Thymus (tissue), 11 donors: ENCODE results near the gene UBR2. TPM values are rescaled to one million over a fixed set of nuclear protein-coding genes. Genes with fewer than 3 reads are reported as not detected.
"Not testable (repeated sequence)": the region's sequence is repeated elsewhere in the genome, so short reads cannot be mapped to it uniquely, and the experiment has no call there.

Experiments
- DNase-seq, 9 donors: peaks; one replicate each; pipeline ENCODE4 v3.0.0-alpha.2; 2013; ENCODE audit warnings: low spot score in 9 of 9, low read depth in 6 of 9, missing footprints in 1 of 9
- H3K27ac ChIP-seq, 2 donors: one replicate each; pipeline ENCODE4 v1.5.1; 2013; ENCODE audit warnings: control low read depth in 1 of 2, low read depth in 1 of 2, low read length in 1 of 2, mild to moderate bottlenecking in 1 of 2, moderate library complexity in 1 of 2
- H3K27me3 ChIP-seq, 2 donors: one replicate each; pipeline ENCODE4 v1.5.1; 2013; ENCODE audit warnings: low read length in 1 of 2; ENCODE audit not compliant: control insufficient read depth in 2 of 2, insufficient read depth in 1 of 2
- H3K36me3 ChIP-seq, 2 donors: one replicate each; pipeline ENCODE4 v1.5.1; 2013; ENCODE audit warnings: low read length in 1 of 2, mild to moderate bottlenecking in 1 of 2, moderate library complexity in 1 of 2; ENCODE audit not compliant: control insufficient read depth in 2 of 2, insufficient read depth in 2 of 2
- H3K4me1 ChIP-seq, 2 donors: one replicate each; pipeline ENCODE4 v1.5.1; 2013; ENCODE audit warnings: low read length in 2 of 2; ENCODE audit not compliant: control insufficient read depth in 2 of 2, insufficient read depth in 2 of 2
- H3K4me3 ChIP-seq, 2 donors: one replicate each; pipeline ENCODE4 v1.5.1; 2013; ENCODE audit warnings: low read length in 2 of 2, control low read depth in 1 of 2, mild to moderate bottlenecking in 1 of 2
- H3K9me3 ChIP-seq, 2 donors: one replicate each; pipeline ENCODE4 v1.5.1; 2013; ENCODE audit warnings: low read length in 1 of 2, mild to moderate bottlenecking in 1 of 2; ENCODE audit not compliant: control insufficient read depth in 2 of 2, insufficient read depth in 1 of 2
- WGBS: extraction: QIAGEN DNeasy Blood & Tissue Kit; methylation state at CpG from one replicate; pipeline ENCODE4 v1.1.7; 2013; 5-methylcytosine and 5-hydroxymethylcytosine counted together
- polyA plus RNA-seq: library from polyadenylated mRNA; stranded (reverse); fragments of 200-250 nt; gene quantifications from one replicate; pipeline ENCODE4 v1.2.3, GENCODE V29; 2013
- total RNA-seq: library from RNA; stranded (reverse); fragments of 120-200 nt; gene quantifications from one replicate; pipeline ENCODE4 v1.2.4, GENCODE V29; 2013
- donor health status: healthy.

Gene UBR2
- total and polyA plus RNA-seq, 2 donors, result 16.2 to 22.7 TPM

GRCh38 chr6:42550277-42550676 lies 13.6 kb upstream of the UBR2 start:
- Histone ChIP-seq H3K4me1 (peaks cover 7 to 12% of the 10 kb centered on the region in 2 donors), H3K9me3 (peaks cover 0 to 8% of the 10 kb centered on the region in 2 donors), H3K27me3 (peaks cover 3 to 24% of the 10 kb centered on the region in 2 donors), H3K27ac (no peak overlapping the region), H3K4me3 (no peak overlapping the region), H3K36me3 (no peaks in the 10 kb centered on the region)
- DNase-seq, result no peak
- WGBS, result 100% methylated on average over 1 of the region's 1 CpG

GRCh38 chr6:42551217-42551616 lies 12.6 kb upstream of the UBR2 start:
- Histone ChIP-seq H3K4me1 (peaks cover 7 to 12% of the 10 kb centered on the region in 2 donors), H3K36me3 (no peaks in the 10 kb centered on the region), H3K27me3 (peaks cover 3 to 24% of the 10 kb centered on the region in 2 donors), H3K27ac (no peak overlapping the region), H3K4me3 (no peak overlapping the region), H3K9me3 (peaks cover 0 to 8% of the 10 kb centered on the region in 2 donors)
- whole genome bisulfite sequencing, result 94% methylated on average over 1 of the region's 1 CpG
- DNase-seq, result no peak

- peaks cover 5 to 7% of the 10 kb centered on the region in 2 donors for H3K4me1 ChIP-seq
- H3K9me3 ChIP-seq, result peaks cover 0 to 8% of the 10 kb centered on the region in 2 donors
- H3K27ac ChIP-seq, result no peak overlapping the region
- H3K27me3 ChIP-seq, result peaks cover 3 to 24% of the 10 kb centered on the region in 2 donors
- no peaks in the 10 kb centered on the region for H3K36me3 ChIP-seq
- DNase-seq, result no peak
- WGBS, result 97% methylated on average over 5 of the region's 5 CpGs
- no peak overlapping the region for H3K4me3 ChIP-seq
Observed at GRCh38 chr6:42552380-42552779, 11.4 kb upstream of the UBR2 start.

- H3K27ac ChIP-seq, result no peak overlapping the region
- peaks cover 3 to 24% of the 10 kb centered on the region in 2 donors for H3K27me3 ChIP-seq
- no peaks in the 10 kb centered on the region for H3K36me3 ChIP-seq
- DNase-seq, result no peak
- WGBS, result over 99% methylated on average over 4 of the region's 4 CpGs
- peaks cover 0 to 8% of the 10 kb centered on the region in 2 donors for H3K9me3 ChIP-seq
- no peak overlapping the region for H3K4me3 ChIP-seq
- H3K4me1 ChIP-seq, result no peaks in the 10 kb centered on the region
Observed at GRCh38 chr6:42555477-42556457, 8.1 kb upstream of the UBR2 start.

GRCh38 chr6:42556462-42556861 lies 7.4 kb upstream of the UBR2 start:
- no peak overlapping the region for H3K27ac ChIP-seq
- H3K4me1 ChIP-seq, result no peaks in the 10 kb centered on the region
- no peak overlapping the region for H3K4me3 ChIP-seq
- peaks cover 3 to 24% of the 10 kb centered on the region in 2 donors for H3K27me3 ChIP-seq
- DNase-seq, result no peak
- 96% methylated on average over 4 of the region's 4 CpGs for WGBS
- no peaks in the 10 kb centered on the region for H3K36me3 ChIP-seq
- H3K9me3 ChIP-seq, result peaks cover 0 to 8% of the 10 kb centered on the region in 2 donors

- H3K4me3 ChIP-seq, H3K9me3 ChIP-seq, H3K36me3 ChIP-seq, H3K27ac ChIP-seq, H3K27me3 ChIP-seq, H3K4me1 ChIP-seq, DNase-seq: not testable (repeated sequence)
- 95% methylated on average over 6 of the region's 6 CpGs for WGBS
Observed at GRCh38 chr6:42559276-42559675, 4.6 kb upstream of the UBR2 start.

- WGBS, result 80% methylated on average over 3 of the region's 3 CpGs
- Histone ChIP-seq H3K27me3 (no peaks in the 10 kb centered on the region), H3K27ac (no peak overlapping the region), H3K4me3 (no peak overlapping the region), H3K36me3 (no peaks in the 10 kb centered on the region), H3K9me3 (no peaks in the 10 kb centered on the region), H3K4me1 (peaks cover 0 to 10% of the 10 kb centered on the region in 2 donors)
- no peak for DNase-seq
Observed at GRCh38 chr6:42561986-42562385, 1.8 kb upstream of the UBR2 start.

GRCh38 chr6:42562788-42563405 lies 932 bp upstream of the UBR2 start:
- H3K4me1 ChIP-seq, result peaks cover 0 to 10% of the 10 kb centered on the region in 2 donors
- no peak overlapping the region for H3K27ac ChIP-seq
- no peak overlapping the region for H3K4me3 ChIP-seq
- no peaks in the 10 kb centered on the region for H3K9me3 ChIP-seq
- H3K36me3 ChIP-seq, result no peaks in the 10 kb centered on the region
- H3K27me3 ChIP-seq, result no peaks in the 10 kb centered on the region
- no peak for DNase-seq
- WGBS, result 89% methylated on average over 6 of the region's 6 CpGs

GRCh38 chr6:42564506-42564825 lies 637 bp downstream of the UBR2 start:
- Histone ChIP-seq H3K36me3 (no peaks in the 10 kb centered on the region), H3K9me3 (no peaks in the 10 kb centered on the region), H3K4me1 (peaks cover 3 to 10% of the 10 kb centered on the region in 2 donors), H3K27ac (peak overlapping the region; percentile 87 to 93), H3K4me3 (peak overlapping the region; percentile 80 to 90), H3K27me3 (no peaks in the 10 kb centered on the region)
- peak in 3 of 9 donors; percentile 11 to 74 (median 34) for DNase-seq
- WGBS, result under 1% methylated on average over 11 of the region's 11 CpGs
